Uterus (tissue), 4 donors: Measurements from ENCODE around the gene C6orf58. TPM values are rescaled to one million over a fixed set of nuclear protein-coding genes. Genes with fewer than 3 reads are reported as not detected.

Experiments used
- DNase-seq, 2 donors: peaks; one replicate each; pipeline ENCODE4 v3.0.0-alpha.2; 2019 to 2020
- H3K27ac ChIP-seq, 2 donors: fragments of 200-600 bp; sonication (generic); 1 replicate in 1 of 2; 2 replicates in 1 of 2; pipeline ENCODE4 v1.5.1; 2016 to 2018
- H3K27me3 ChIP-seq, 2 donors: fragments of 200-600 bp; sonication (generic); one replicate each; pipeline ENCODE4 v1.5.1; 2018 to 2019; ENCODE audit warnings: control low read depth in 1 of 2
- H3K36me3 ChIP-seq, 2 donors: fragments of 200-600 bp; sonication (generic); one replicate each; pipeline ENCODE4 v1.5.1; 2019; ENCODE audit warnings: control low read depth in 1 of 2
- H3K4me1 ChIP-seq, 2 donors: fragments of 200-600 bp; sonication (generic); one replicate each; pipeline ENCODE4 v1.5.1; 2018 to 2019; ENCODE audit warnings: control low read depth in 1 of 2
- H3K4me3 ChIP-seq, 2 donors: fragments of 200-600 bp; sonication (generic); 1 replicate in 1 of 2; 2 replicates in 1 of 2; pipeline ENCODE4 v1.5.1; 2018 to 2019; ENCODE audit warnings: mild to moderate bottlenecking in 1 of 2
- H3K9me3 ChIP-seq, 2 donors: fragments of 200-600 bp; sonication (generic); one replicate each; pipeline ENCODE4 v1.5.1; 2019; ENCODE audit warnings: control low read depth in 1 of 2
- CTCF ChIP-seq, 4 experiments: fragments of 200-600 bp in 2 of 4; fragments of 450-650 bp in 2 of 4; sonication (generic) in 2 of 4; IDR thresholded peaks; one replicate each; pipeline ENCODE4 v1.5.1; 2016 to 2019; ENCODE audit warnings: antibody characterized with exemption in 4 of 4, mild to moderate bottlenecking in 2 of 4, moderate library complexity in 1 of 4
- POLR2A ChIP-seq, 2 donors: fragments of 450-650 bp; IDR thresholded peaks; one replicate each; pipeline ENCODE4 v1.6.1; 2016; ENCODE audit warnings: antibody characterized with exemption in 2 of 2, mild to moderate bottlenecking in 1 of 2, moderate library complexity in 1 of 2
- intact Hi-C: fragments of 100-400 bp; cut with DNase I; formaldehyde crosslinking; loops from one replicate; pipeline ENCODE4 v1.15.1; 2023; ENCODE audit warnings: low total_unique reads
- total RNA-seq, 4 donors: library from RNA; depleted of rRNA in 3 of 4; stranded (reverse); fragments of >200 nt in 3 of 4; gene quantifications; one replicate each; pipeline versions ENCODE4 v1.1.0 to v1.2.4, GENCODE V29; 2014 to 2023
- donor health status: DM: yes; HTN: yes; CAD: no.

C6orf58 gene
- total RNA-seq, 4 donors from 2014 or later = 0.28 TPM; not detected in 3

DNA sequence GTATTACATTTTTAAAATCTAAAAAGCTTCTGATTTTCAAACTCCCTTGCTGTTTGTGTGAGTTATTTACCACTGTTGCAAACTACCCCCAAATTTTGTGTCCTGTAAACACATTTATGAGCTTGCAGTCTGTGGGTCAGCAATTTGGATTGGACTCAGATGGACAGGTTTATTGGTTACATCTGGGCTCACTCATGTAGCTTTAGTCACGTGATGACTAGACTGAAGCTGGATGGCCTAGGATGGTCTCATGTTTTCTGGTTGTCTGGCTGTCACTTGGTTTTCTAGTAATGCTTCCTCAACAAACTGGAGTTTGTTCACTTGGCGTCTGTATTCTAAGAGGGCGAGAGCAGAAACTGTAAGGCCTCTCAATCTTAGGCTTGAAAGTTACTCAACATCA is 12.2 kb upstream of the C6orf58 start:
- TF ChIP-seq CTCF (IDR thresholded peaks at IDR 0.05) (no peak), POLR2A (IDR thresholded peaks at IDR 0.05) (no peak)
- no peaks in the 10 kb centered on the region for H3K9me3 ChIP-seq
- H3K27me3 ChIP-seq = no peaks in the 10 kb centered on the region
- H3K36me3 ChIP-seq = no peaks in the 10 kb centered on the region
- no peaks in the 10 kb centered on the region for H3K4me1 ChIP-seq
- DNase-seq = no peak
- intact Hi-C loops = no loop called here
- H3K4me3 ChIP-seq = no peak overlapping the region
- H3K27ac ChIP-seq = no peak overlapping the region

DNA sequence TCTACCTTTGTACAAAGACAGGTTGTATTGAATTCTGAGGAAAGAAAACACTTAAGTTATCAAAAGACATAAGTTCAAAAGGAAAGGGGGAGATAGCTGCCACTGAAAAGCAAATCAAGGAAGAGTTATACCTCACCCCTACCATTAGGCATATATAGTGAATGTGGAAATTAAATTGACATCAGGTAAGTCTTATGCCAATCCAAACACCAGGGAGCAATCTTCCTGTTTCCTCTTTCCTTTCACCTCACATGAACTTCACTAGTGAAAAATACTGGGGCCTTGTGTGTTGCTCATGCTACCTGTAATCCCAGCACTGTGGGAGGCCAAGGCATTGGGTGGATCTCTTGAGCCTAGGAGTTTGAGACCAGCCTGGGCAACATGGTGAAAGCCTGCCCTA is 10.9 kb upstream of the C6orf58 start:
- Histone ChIP-seq H3K27ac (no peak overlapping the region), H3K4me3 (no peak overlapping the region), H3K36me3 (no peaks in the 10 kb centered on the region), H3K27me3 (no peaks in the 10 kb centered on the region), H3K4me1 (no peaks in the 10 kb centered on the region), H3K9me3 (no peaks in the 10 kb centered on the region)
- intact Hi-C loops = no loop called here
- no peak for DNase-seq
- TF ChIP-seq POLR2A (IDR thresholded peaks at IDR 0.05) = no peak

GRCh38 chr6:127566651-127567050 is 10.3 kb upstream of the C6orf58 start:
- no peak overlapping the region for H3K4me3 ChIP-seq
- H3K27ac ChIP-seq = no peak overlapping the region
- intact Hi-C loops = no loop called here
- no peaks in the 10 kb centered on the region for H3K4me1 ChIP-seq
- no peaks in the 10 kb centered on the region for H3K9me3 ChIP-seq
- DNase-seq = no peak
- TF ChIP-seq CTCF (IDR thresholded peaks at IDR 0.05) (no peak), POLR2A (IDR thresholded peaks at IDR 0.05) (no peak)
- no peaks in the 10 kb centered on the region for H3K27me3 ChIP-seq
- no peaks in the 10 kb centered on the region for H3K36me3 ChIP-seq

GRCh38 chr6:127567476-127567875 is 9.5 kb upstream of the C6orf58 start:
- intact Hi-C loops = no loop called here
- H3K4me1 ChIP-seq = no peaks in the 10 kb centered on the region
- no peak for TF ChIP-seq POLR2A (IDR thresholded peaks at IDR 0.05)
- no peak for TF ChIP-seq CTCF (IDR thresholded peaks at IDR 0.05)
- no peak overlapping the region for H3K4me3 ChIP-seq
- no peaks in the 10 kb centered on the region for H3K27me3 ChIP-seq
- H3K9me3 ChIP-seq = no peaks in the 10 kb centered on the region
- DNase-seq = no peak
- H3K27ac ChIP-seq = no peak overlapping the region
- no peaks in the 10 kb centered on the region for H3K36me3 ChIP-seq

GRCh38 chr6:127570739-127571389 is 6.1 kb upstream of the C6orf58 start:
- Histone ChIP-seq H3K9me3 (no peaks in the 10 kb centered on the region), H3K4me3 (no peak overlapping the region), H3K36me3 (no peaks in the 10 kb centered on the region), H3K4me1 (no peaks in the 10 kb centered on the region), H3K27me3 (no peaks in the 10 kb centered on the region), H3K27ac (no peak overlapping the region)
- intact Hi-C loops = no loop called here
- TF ChIP-seq POLR2A (IDR thresholded peaks at IDR 0.05) (no peak), CTCF (IDR thresholded peaks at IDR 0.05) (no peak)
- no peak for DNase-seq

DNA sequence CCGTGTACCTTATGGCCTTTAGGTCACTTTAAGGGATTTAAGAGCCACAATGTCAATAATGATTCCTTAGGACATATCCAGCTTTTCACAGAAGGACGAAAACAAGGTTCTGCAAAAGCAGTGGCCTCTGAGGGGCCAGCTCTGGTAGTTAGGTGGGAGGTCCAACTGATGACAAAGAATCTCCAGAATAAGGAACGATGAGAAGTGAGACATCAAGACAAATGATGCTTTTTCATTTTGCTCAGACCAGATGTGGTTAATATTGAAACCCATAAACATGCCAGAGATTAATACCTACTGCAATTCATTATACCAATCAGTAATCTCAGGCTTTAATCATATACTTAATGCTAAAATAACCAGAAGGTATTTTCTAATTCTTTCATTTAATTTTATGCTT is 1.9 kb downstream of the C6orf58 start:
- Histone ChIP-seq H3K36me3 (no peaks in the 10 kb centered on the region), H3K4me1 (no peaks in the 10 kb centered on the region), H3K9me3 (no peaks in the 10 kb centered on the region), H3K4me3 (no peak overlapping the region), H3K27me3 (no peaks in the 10 kb centered on the region), H3K27ac (no peak overlapping the region)
- no peak for DNase-seq
- intact Hi-C loops = no loop called here
- TF ChIP-seq POLR2A (IDR thresholded peaks at IDR 0.05) = no peak
- TF ChIP-seq CTCF (IDR thresholded peaks at IDR 0.05) = no peak
